Osteocyte (in vitro differentiated cells): ENCODE results near the gene SLC16A9. TPM values are rescaled to one million over a fixed set of nuclear protein-coding genes. Genes with fewer than 3 reads are reported as not detected.

ENCODE experiments used
- DNase-seq: peaks from one replicate; pipeline ENCODE4 v3.0.0; 2021; ENCODE audit warnings: mixed read lengths; ENCODE audit not compliant: unreplicated experiment; ENCODE audit errors: extremely low spot score
- H3K27ac Mint-ChIP-seq: one replicate; pipeline ENCODE4 v1.8.0; 2021; ENCODE audit warnings: mild to moderate bottlenecking, mixed read lengths; ENCODE audit not compliant: unreplicated experiment
- H3K27me3 Mint-ChIP-seq: one replicate; pipeline ENCODE4 v1.8.0; 2021; ENCODE audit warnings: mixed read lengths; ENCODE audit not compliant: unreplicated experiment
- H3K36me3 Mint-ChIP-seq: one replicate; pipeline ENCODE4 v1.8.0; 2021; ENCODE audit warnings: mixed read lengths; ENCODE audit not compliant: unreplicated experiment
- H3K4me1 Mint-ChIP-seq: one replicate; pipeline ENCODE4 v1.8.0; 2021; ENCODE audit warnings: mixed read lengths; ENCODE audit not compliant: unreplicated experiment
- H3K4me3 Mint-ChIP-seq: one replicate; pipeline ENCODE4 v1.8.0; 2021; ENCODE audit warnings: mild to moderate bottlenecking, moderate library complexity, mixed read lengths; ENCODE audit not compliant: unreplicated experiment
- H3K9me3 Mint-ChIP-seq: one replicate; pipeline ENCODE4 v1.8.0; 2021; ENCODE audit warnings: mixed read lengths; ENCODE audit not compliant: unreplicated experiment
- CTCF ChIP-seq: fragments of 200-600 bp; sonication (generic); IDR thresholded peaks from 2 replicates; pipeline ENCODE4 v1.5.0; 2021; ENCODE audit warnings: antibody characterized with exemption, mild to moderate bottlenecking, moderate library complexity
- total RNA-seq: library from RNA; stranded (reverse); gene quantifications from 2 replicates; pipeline ENCODE4 v1.2.1, GENCODE V29; 2021

Gene SLC16A9
- total RNA-seq, 1 donor from 2014 or later, result 0.32 TPM

- DNase-seq, result no peak
- H3K27me3 Mint-ChIP-seq, result peaks cover 21% of the 10 kb centered on the region
- no peaks in the 10 kb centered on the region for H3K4me1 Mint-ChIP-seq
- TF ChIP-seq CTCF, result no peak
- H3K9me3 Mint-ChIP-seq, result no peaks in the 10 kb centered on the region
- no peaks in the 10 kb centered on the region for H3K36me3 Mint-ChIP-seq
- no peak overlapping the region for H3K4me3 Mint-ChIP-seq
- no peak overlapping the region for H3K27ac Mint-ChIP-seq
Observed at GRCh38 chr10:59623133-59624121, 86.2 kb downstream of the SLC16A9 start.

GRCh38 chr10:59622320-59623132 lies 87.1 kb downstream of the SLC16A9 start:
- H3K4me3 Mint-ChIP-seq, result no peak overlapping the region
- no peak for DNase-seq

GRCh38 chr10:59621771-59622170 lies 87.9 kb downstream of the SLC16A9 start:
- H3K4me1 Mint-ChIP-seq, result peaks cover 4% of the 10 kb centered on the region

More at GRCh38 chr10:59622320-59623132, 87.1 kb downstream of the SLC16A9 start:
- no peaks in the 10 kb centered on the region for H3K9me3 Mint-ChIP-seq
- H3K36me3 Mint-ChIP-seq, result no peaks in the 10 kb centered on the region
- no peak overlapping the region for H3K27ac Mint-ChIP-seq
- peaks cover 25% of the 10 kb centered on the region for H3K27me3 Mint-ChIP-seq
- peak; percentile 70 for TF ChIP-seq CTCF
- peaks cover 4% of the 10 kb centered on the region for H3K4me1 Mint-ChIP-seq

GRCh38 chr10:59618666-59619065 lies 91.0 kb downstream of the SLC16A9 start:
- Mint-ChIP-seq H3K27me3 (peaks cover 27% of the 10 kb centered on the region), H3K4me3 (no peak overlapping the region), H3K27ac (no peak overlapping the region), H3K4me1 (peaks cover 4% of the 10 kb centered on the region), H3K9me3 (no peaks in the 10 kb centered on the region), H3K36me3 (no peaks in the 10 kb centered on the region)
- no peak for DNase-seq
- TF ChIP-seq CTCF, result no peak

More at GRCh38 chr10:59621771-59622170, 87.9 kb downstream of the SLC16A9 start:
- DNase-seq, result no peak
- peaks cover 27% of the 10 kb centered on the region for H3K27me3 Mint-ChIP-seq
- no peaks in the 10 kb centered on the region for H3K36me3 Mint-ChIP-seq
- no peak overlapping the region for H3K4me3 Mint-ChIP-seq
- TF ChIP-seq CTCF, result no peak
- no peak overlapping the region for H3K27ac Mint-ChIP-seq
- no peaks in the 10 kb centered on the region for H3K9me3 Mint-ChIP-seq
